Testis (tissue), 2 donors: ENCODE data around the gene TMEM144.

ENCODE experiments used
- POLR2A ChIP-seq: fragments of 450-650 bp; IDR thresholded peaks from one replicate; pipeline ENCODE4 v1.6.1; 2017; ENCODE audit warnings: antibody characterized with exemption, mild to moderate bottlenecking, moderate library complexity
- TF ChIP-seq, protein P1 (sequence below), 3 experiments: fragments of 450-650 bp in 2 of 3; fragments of 200-600 bp in 1 of 3; sonication (generic) in 1 of 3; IDR thresholded peaks; one replicate each; pipeline ENCODE4 v1.5.1; 2016 to 2019; ENCODE audit warnings: antibody characterized with exemption in 3 of 3, mild to moderate bottlenecking in 2 of 3, moderate library complexity in 1 of 3

DNA sequence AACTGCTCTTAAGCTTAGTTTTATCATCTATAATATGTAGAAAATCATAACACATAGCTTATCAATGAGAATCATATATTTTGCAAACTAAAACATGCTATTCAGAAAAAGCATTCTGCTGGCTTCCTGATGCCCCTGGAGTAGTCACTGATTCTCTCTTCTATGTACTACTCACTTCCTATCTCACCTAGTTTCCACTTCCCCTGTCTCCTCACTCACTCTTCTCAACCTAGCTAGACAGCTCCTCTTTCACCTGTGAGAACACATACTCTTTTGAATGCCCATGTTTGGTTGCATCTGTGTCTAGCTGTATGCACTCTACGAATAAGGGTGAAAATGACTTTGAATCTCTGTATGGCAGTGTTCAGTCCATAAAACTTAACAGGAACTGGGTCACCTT, 9.3 kb downstream of the TMEM144 start:
- TF ChIP-seq, protein P1, sequence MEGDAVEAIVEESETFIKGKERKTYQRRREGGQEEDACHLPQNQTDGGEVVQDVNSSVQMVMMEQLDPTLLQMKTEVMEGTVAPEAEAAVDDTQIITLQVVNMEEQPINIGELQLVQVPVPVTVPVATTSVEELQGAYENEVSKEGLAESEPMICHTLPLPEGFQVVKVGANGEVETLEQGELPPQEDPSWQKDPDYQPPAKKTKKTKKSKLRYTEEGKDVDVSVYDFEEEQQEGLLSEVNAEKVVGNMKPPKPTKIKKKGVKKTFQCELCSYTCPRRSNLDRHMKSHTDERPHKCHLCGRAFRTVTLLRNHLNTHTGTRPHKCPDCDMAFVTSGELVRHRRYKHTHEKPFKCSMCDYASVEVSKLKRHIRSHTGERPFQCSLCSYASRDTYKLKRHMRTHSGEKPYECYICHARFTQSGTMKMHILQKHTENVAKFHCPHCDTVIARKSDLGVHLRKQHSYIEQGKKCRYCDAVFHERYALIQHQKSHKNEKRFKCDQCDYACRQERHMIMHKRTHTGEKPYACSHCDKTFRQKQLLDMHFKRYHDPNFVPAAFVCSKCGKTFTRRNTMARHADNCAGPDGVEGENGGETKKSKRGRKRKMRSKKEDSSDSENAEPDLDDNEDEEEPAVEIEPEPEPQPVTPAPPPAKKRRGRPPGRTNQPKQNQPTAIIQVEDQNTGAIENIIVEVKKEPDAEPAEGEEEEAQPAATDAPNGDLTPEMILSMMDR (IDR thresholded peaks at IDR 0.05): no peak
- TF ChIP-seq POLR2A: no peak
